ENCODE results near the gene TAF3.
"Not testable (repeated sequence)": the region's sequence is repeated elsewhere in the genome, so short reads cannot be mapped to it uniquely, and the experiment has no call there.

Gene TAF3

DNA sequence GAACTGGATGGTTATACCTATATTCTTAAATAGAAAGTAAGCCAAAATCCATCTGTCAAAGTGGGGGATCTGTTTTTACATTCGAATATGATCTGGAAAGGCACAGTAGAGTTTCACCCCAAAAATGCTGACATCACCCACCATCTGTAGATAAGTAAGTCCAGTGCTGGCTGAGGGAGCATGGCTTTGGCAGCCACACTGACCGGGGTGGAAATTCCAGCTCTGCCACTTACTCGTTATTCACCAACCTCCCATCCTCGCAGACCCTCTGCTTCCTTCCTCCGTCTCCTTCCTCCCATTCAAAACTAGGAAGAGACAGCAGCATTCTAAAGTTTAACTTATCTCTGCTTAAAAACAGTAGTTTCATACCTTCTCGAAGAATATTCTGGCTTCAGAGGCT, 151.3 kb downstream of the TAF3 start:
- no peak for ATAC-seq
- DNase-seq = no peak

DNA sequence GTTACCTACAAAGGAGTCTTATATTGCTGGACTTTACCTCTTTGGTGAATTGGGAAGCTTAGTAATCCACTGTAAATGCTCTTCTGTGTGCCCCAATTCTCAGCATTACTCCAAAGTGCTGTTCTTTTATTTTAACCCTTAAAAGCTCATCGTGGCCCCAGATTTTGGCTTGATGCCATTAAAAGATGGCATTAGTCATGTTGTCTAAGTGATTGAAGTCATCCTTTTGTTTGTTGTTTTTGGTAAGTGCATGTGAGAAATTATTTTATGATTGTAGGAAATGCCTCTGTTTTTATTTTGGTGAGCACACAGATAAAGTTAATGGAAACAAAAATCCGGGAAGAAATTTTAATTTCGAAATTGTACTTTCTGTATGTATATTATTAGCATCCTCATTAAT, 153.6 kb downstream of the TAF3 start:
- DNase-seq (no peak), ATAC-seq (no peak)

DNA sequence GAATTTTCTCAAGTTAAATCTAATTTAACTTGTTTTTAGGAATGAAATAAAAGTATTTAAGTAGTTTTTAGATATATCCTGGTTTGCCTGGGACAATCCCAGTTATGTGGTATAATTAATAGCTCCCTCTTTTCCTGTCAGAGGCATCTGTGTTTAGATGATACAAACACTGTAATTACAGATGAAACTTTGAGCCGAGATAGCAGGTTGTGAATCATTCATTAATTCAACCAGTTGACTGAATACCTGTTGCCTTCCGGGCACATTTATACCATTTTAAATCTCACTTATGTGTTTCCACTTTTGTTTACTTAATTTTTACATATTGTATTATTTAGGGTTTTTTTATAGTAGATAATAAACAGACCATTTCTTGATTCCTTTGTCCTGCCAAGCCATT, 154.1 kb downstream of the TAF3 start:
- DNase-seq (no peak), ATAC-seq (no peak)

DNA sequence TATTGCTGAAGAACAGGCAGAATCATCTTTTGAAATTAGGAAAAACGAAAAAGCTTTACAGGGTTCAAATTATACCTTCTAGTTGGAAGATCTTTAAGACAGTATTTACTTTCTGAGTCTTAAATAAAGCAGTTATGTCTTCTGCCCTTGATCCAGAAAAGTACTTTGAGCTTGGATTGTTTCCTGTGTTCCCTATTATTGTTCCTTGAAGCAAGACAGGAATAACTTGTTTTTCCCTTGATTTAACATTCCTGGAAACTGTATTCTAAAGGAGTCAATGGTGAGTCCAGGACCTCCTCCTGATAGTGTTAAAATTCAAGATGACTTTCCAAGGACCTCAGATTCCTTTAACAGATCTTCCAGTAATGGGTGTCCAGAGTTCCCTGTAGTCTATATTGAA, 161.9 kb downstream of the TAF3 start:
- DNase-seq = no peak
- ATAC-seq = no peak

DNA sequence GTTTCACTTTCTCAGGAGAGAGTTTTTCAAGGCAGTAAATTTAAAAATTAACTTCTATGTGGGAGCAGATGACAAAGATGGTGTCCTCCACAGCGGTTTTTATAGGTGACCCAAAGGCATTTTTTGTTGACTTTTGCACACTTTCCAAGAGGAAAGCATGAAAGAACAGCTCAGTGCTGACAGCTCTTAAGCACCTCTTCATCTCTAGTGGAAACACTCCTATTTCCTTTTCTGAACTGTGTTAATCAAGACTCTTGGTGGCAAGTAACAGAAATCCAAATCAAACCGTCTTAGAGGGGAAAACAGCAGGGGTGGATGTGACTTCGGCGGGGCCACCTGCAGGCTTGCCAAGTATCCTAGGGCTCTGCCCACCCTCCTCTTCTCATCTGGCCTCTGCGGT, 164.4 kb downstream of the TAF3 start:
- no peak for DNase-seq
- ATAC-seq = no peak

DNA sequence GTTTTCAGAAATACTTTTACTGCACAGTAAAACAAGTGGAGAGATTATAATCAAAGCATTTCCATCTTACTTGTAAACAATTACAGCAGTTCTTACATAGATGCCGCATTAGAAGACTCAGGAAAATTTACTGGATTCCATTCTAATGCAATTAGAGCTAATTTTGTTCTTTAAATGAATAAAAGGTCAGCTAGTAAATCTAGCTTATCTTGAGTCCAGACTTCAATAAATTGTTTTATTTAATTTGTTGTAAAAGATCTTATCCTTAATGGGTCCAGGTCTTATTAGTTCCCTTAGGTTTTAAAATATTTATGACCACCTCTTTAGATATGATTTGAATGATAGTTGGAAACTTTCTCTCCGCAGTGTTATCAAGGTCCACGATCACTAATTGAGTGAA, 166.0 kb downstream of the TAF3 start:
- DNase-seq (no peak), ATAC-seq (no peak)

DNA sequence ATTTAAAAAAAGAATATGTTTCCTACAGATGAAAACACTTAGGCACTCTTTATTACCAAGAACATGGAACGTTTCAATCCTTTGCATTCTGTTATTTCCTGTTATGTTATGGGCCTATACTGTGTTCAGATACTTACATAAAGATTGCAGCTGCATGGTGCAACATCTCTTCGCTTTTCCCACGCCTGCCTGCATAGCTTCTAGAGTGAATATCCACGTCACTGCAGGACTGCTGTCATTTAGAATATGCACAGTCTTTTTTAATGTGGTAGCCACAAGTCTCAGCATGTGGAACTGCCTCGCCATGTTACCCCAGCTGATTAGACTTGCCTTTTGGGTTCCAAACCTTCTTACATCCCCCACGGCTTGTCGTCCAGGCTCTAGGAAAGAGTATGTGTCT, 166.6 kb downstream of the TAF3 start:
- ATAC-seq (no peak), DNase-seq (no peak)

DNA sequence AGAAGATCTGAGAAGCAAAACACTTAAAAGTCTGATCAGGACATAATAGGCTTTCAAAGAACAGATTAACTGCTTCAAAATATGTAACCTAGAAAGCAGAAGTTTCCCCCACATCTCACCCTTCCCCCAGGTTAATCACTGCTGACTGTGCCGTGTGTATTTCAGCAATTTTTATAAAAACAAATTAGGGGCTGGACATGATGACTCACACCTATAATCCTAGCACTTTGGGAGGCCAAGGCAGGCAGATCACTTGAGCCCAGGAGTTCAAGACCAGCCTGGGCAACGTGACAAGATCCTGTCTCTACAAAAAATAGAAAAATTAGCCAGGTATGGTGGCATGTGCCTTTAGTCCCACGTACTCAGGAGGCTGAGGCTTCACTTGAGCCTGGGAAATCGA, 168.5 kb downstream of the TAF3 start:
- DNase-seq (no peak), ATAC-seq (no peak)

DNA sequence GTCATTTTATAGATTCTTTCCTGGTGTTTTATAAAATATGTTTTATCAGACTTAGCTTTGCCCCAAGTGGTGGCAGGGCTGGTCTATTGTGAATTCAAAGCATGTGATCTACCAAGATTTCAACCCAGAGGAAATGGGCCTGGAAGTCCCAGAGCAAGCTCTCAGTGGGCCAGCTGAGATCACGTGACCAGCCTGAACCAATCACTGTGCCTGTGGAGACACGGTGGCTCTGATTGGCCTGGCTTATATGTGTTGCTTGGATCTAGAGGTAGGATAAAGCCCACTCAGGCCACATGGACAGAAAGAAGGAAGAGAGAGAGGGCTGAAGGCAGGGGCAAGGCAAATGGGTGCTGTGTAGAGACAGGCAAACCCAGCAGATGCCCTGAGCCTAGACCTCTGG, 170.7 kb downstream of the TAF3 start:
- DNase-seq (no peak), ATAC-seq (no peak)

DNA sequence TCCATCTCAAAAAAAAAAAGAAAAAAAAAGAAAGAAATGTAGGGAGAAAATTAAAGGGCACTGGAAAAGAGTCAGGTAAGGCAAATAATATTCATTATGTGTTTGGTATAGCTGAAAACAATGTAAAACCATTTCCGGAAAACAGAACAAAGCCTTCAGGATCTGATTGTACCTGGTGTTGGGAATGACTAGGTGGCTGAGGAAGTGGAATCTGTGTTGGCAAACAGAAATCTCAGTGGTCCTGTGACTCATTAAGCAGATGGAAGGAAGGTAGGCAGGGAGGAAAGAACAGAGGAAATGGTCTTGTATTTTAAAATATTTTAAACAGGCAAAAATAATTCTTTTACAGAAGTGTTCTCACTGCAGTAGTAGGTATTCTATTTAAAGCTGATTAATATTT, 180.5 kb downstream of the TAF3 start:
- no peak for ATAC-seq
- no peak for DNase-seq

DNA sequence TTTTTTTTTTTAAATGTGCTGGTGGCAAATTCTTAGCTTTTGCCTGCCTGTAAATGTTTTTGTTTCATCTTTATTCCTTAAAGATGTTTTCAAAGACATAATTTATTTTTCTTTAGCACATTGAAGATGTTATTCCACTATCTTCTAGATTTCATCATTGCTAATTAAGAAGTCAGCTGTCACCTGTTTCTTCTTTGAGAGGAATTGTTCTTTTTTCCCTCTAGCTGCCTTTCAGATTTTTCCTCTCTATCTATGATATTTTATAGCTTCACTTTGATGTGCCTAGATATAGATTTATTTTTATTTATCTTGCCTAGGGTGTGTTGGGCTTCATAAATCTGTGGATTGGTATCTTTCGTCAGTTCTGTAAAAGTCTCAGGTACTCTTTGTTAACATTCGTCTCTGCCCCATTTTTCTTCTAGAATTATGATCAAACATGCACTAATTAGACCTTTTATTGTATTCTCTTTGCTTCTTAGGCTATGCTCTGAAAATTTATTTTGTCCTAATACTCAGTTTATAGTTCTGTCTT, 186.2 kb downstream of the TAF3 start:
- ATAC-seq (no peak), DNase-seq (no peak)

DNA sequence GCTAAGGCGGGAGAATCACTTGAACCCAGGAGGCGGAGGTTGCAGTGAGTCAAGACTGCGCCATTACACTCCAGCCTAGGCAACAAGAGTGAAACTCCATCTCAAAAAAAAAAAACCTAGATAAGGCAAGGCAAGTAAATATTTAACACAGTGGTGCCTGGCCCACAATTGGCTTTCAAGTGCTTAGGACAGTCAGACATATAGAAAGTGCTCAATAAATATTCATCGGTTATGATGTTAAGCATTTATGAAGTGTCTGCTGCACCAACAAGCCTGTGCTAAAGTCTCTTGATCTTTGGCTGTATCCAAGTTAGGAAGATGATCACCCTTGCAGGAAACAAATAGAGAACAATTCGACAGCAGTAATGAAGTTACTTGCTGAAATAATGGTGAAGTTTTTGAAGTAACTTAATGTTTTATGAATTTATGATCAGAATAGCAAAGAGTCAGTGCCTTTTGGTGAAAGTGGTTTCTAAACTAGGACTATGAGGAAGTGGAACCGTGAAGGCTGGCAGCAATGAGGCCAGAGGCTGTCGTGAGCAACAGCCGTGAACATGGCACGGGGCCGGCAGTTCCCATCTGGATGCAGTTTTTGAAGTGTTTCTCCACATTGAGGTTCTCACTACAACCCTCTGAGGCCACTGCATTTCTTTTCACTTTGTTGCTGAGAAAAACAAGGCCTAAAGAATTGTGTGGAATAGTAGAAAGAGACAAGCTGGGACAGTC, 188.1 kb downstream of the TAF3 start:
- ATAC-seq = no peak
- no peak for DNase-seq

DNA sequence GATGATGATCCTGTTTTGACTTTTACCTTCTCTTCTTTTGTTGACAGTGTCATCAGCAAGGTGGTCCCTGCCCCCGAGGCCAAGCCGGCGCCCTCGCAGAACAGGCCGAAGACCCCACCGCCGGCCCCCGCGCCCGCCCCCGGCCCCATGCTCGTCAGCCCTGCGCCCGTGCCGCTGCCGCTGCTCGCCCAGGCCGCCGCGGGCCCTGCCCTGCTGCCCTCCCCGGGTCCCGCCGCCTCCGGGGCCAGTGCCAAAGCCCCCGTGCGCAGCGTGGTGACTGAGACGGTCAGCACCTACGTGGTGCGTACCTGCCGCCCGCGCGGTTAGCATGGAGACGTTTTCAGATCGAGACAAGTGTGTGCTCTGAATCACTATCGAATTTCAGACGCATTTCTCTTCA, 190.7 kb downstream of the TAF3 start:
- ATAC-seq (no peak), DNase-seq (no peak)

DNA sequence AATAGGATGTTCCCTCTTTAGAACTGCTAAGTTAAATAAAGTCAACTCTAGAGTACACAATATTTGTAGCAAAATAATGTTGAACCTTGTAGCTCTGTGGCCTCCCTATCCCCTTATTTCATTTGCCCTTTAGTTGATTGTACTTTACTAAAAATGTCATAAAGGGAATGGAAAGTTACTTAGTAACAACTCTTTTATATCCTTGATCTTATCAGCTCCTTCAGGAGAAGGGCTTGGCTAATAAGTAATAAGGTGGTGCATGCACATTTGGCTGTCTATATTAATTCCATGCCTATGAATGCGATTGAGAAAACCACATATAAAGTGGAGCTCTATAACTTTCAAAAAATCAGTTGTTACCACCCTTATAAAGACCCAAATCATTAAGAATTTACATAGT, 194.7 kb downstream of the TAF3 start:
- DNase-seq (no peak), ATAC-seq (no peak)

DNA sequence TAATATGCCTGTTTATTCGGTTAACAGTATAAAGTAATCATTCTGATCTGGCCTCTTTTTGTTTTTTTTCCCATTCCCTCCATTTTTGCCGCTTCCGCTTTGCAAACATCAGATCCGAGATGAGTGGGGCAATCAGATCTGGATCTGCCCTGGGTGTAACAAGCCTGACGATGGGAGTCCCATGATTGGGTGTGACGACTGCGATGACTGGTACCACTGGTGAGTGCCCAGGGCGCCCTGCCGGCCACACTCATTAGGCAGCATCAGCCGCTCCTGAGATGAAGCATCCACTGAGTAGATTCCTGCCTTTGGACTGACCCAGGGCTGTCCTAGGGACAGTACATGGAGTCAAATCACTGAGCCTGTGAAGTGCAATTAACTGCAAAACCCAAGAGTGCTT, 195.3 kb downstream of the TAF3 start:
- ATAC-seq = no peak
- no peak for DNase-seq

DNA sequence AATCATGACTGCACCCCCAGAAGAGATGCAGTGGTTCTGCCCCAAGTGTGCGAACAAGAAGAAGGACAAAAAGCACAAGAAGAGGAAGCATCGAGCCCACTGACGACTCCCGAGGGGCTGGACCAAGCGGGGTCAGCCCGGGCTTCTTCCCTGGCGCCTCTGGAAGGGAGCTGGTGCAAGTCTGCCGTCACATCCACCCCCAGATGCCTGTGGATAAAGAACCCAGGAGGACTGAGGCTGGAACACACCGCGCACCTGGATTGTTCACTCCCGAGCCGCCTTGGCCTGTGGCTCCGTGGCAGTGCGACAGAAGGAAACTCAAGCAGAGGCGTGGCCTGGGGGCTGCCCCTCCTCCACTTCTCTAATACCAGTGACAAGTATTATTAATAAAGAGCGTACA, 196.3 kb downstream of the TAF3 start:
- no peak for DNase-seq
- no peak for ATAC-seq

DNA sequence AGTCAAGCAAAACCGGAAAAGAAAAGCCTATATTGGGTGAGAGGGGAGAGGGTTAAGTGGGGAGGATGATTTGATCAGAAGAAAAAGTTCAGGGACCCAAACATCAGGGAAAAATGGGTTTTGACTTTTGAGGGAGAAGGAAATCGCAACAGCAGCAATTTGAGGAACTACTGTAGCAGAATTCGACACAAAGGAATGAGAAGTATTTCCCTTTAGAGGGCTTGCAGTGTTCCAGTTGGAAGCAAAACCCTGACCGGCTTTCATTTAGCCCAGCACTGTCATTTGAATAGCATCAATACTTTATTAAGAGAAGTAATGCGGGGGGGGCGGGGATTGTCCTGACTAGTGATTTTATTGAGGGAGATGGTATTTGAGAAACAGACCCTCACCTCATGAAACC, 199.0 kb downstream of the TAF3 start:
- no peak for DNase-seq
- no peak for ATAC-seq

DNA sequence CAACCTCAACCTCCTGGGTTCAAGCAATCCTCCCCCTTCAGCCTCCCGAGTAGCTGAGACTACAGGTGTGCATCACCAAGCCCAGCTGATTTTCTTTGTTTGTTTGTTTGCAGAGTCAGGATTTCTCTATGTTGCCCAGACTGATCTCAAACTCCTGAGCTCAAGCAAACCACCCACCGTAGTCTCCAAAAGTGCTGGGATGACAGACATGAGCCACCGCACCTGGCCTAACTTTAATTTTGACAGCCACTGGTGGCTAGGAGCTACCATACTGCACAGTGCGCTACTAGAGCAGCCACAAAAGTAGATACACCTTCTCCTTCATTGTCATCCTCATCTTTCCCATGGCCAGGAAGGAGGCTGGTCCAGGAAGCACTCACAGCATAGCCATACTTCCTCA, 205.0 kb downstream of the TAF3 start:
- DNase-seq (no peak), ATAC-seq (no peak)

DNA sequence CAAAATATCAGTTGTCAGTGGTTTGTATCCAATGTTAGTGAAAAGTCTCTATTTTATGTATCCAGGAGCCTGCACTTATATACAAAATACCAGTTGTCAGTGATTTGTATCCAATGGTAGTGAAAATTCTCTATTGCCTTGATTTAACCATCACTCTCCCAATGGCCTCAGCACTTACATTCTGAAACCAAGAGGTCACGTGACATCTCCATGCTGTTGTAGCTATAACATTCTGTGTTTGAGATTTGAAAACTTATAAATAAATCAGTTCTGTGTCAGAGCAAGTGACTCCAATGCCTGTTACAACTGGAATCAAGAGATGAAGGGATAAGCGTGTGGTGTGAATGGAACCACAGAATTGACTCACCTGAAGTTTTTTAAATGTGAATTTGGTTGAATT, 205.5 kb downstream of the TAF3 start:
- ATAC-seq (no peak), DNase-seq (no peak)

DNA sequence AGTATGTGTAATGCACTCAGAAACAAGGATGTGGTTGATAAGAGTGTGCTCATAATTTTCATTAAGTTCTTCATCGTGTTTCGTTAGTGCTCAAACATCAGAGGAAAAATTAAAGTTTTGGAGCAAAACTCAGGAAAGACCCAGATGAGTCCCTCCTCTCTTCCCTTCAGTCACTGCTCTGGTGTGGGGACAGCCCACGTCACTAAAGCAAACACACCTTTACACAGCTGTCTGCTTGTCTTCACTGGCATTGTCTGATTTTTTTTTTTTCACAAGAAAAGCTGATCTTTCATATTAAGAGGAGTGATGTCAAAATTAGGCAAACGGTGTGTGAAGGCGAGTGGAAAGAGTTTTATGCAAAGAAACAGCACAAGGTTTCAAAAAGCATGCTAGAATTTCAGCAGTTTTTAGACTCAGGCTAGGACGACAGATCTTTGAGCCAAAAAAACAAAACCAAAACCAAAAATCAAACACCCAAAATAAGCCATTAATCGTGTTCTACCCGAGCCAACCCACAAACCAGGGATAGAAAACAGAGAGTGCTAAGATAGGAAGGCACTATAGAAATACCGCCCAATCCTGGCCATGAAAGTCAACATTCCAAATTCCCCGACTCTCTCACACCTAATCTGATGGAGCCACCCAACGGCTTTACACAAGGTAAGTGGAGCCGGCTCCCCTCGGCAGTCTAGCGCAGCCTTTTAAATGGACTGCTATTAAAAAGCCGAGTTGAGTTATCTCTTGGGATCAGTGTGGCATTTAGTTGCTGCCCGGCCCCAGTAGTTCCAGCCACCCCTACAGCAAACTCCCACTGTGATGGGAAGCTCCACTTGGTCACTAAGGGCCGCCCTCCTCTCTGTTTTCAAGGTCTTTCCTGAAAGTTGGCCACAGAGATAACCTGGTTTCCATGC, 208.3 kb downstream of the TAF3 start:
- no peak for DNase-seq
- no peak for ATAC-seq

DNA sequence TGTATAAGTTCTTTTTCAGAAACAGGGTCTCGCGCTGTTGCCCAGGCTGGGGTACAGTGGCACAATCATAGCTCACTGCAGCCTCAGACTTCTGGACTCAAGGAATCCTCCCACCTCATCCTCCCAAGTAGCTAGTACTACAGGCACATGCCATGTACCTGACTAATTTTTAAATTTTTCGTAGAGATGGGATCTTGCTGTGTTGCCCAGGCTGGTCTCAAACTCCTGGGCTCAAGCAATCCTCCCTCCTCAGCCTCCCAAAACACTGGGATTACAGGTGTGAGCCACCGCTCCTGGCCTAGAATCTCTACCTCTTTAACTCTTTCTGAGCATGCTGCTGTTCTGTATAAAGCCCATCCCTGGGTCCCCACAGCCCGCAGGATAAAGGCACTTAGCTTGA, 212.9 kb downstream of the TAF3 start:
- ATAC-seq, DNase-seq: not testable (repeated sequence)

DNA sequence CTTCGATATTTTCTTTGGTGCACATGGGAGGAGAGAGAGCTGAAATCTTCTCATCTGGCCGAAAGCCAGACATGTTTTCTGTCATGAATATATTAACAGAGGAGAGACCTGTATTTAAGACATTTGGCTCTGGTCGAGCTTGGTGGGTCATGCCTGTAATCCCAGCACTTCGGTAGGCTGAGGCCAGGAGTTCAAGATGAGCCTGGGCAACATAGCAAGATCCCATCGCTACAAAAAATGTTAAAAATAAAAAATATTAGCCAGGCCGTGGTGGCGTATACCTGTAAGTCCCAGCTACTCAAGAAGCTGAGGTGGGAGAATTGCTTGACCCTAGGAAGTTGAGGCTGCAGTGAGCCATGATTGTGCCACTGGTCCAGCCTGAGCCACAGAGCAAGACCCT, 214.3 kb downstream of the TAF3 start:
- DNase-seq (no peak), ATAC-seq (no peak)

DNA sequence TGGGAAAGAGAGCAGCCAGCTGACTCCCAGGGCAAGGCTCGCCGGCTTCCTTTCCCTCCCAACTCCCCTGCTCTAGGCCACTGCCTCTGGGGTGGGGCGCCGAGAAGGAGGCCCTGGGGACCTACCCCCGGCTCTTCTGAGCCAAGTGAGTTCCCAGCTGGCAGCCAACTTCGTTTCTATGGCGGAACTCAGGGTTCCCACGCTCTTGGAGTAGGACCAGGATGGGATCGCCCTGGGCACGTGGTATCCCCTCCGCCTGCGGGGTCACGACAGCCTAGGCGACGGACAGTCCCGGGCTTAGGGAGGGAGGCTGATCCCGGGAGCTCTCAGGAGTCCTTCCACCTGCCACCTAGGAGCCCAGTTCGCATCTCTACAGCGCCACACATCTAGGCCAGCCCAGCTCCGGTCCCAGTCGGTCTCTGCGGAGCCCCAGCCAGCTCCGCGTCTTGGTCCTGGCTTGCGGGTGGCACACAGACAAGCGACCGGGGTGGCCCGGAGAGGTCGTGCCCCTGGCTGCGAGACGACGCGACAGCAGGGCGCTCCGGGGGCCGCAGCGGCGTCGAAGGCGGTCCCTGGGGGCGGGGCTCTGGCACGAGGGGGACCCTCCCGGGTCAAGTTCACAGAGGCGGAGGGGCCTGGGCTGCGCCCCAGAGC, 215.6 kb downstream of the TAF3 start:
- DNase-seq (no peak), ATAC-seq (no peak)
